K562 (cell line): ENCODE results near the gene EPHB1. TPM values are rescaled to one million over a fixed set of nuclear protein-coding genes. Genes with fewer than 3 reads are reported as not detected.

ENCODE experiments used
- ATAC-seq: fragments of 200-7000 bp; cut with Tn5 transposase; 3 replicates; pipeline ENCODE4 v1.9.1; 2020; ENCODE audit warnings: moderate library complexity
- BruUV-seq: library from RNA; stranded (reverse); fragments of 400-500 nt; replicated peaks from 2 replicates; lab custom pipeline; 2021; lab: Mats Ljungman, UMichigan
- CTCF ChIA-PET: fragments of 300-600 bp; formaldehyde crosslinking; extraction: SDS; loops from one replicate; lab custom pipeline; 2021; ENCODE audit warnings: low intra/inter-chr PET ratio; lab: Yijun Ruan, JAX
- POLR2A ChIA-PET: fragments of 300-600, 350-650 bp; sonication (Branson Sonifier 250); formaldehyde crosslinking; extraction: SDS; loops from one replicate; lab custom pipeline; 2021; ENCODE audit warnings: antibody characterized with exemption, inconsistent platforms; lab: Yijun Ruan, JAX
- DNase-seq, 4 experiments: peaks; one replicate each; pipeline versions ENCODE4 v3.0.0 to v3.0.0-alpha.2; 2011 to 2018; ENCODE audit warnings: low spot score in 3 of 4, mixed read lengths in 3 of 4; ENCODE audit errors: extremely low read depth in 1 of 4
- FAIRE-seq: peaks from 2 replicates; lab custom pipeline; 2011; peaks lifted over from hg19 to GRCh38; lab: Jason Lieb, UNC
- H2AFZ ChIP-seq: 2 replicates; pipeline ENCODE4 v1.6.0; 2011; ENCODE audit warnings: low read depth, low read length, control low read depth, inconsistent platforms
- H3K27ac ChIP-seq: fragments of 200-600 bp; 3 replicates; pipeline ENCODE4 v1.8.0; 2011; ENCODE audit warnings: low read depth, mild to moderate bottlenecking, control low read depth, inconsistent platforms, low read length, moderate library complexity, mixed read lengths; ENCODE audit errors: extremely low read depth
- H3K27me3 ChIP-seq, 2 experiments: fragments of 300-600 bp in 1 of 2; 2 replicates in 1 of 2; 3 replicates in 1 of 2; pipeline versions ENCODE4 v1.6.0 to v1.8.0; 2011; ENCODE audit warnings: inconsistent platforms in 2 of 2, low read length in 2 of 2, mild to moderate bottlenecking in 1 of 2, mixed read lengths in 1 of 2, moderate library complexity in 1 of 2; ENCODE audit not compliant: control insufficient read depth in 2 of 2, insufficient read depth in 2 of 2
- H3K36me3 ChIP-seq: fragments of 300-600 bp; 3 replicates; pipeline ENCODE4 v1.8.0; 2011; ENCODE audit warnings: mild to moderate bottlenecking, low read length, inconsistent platforms; ENCODE audit not compliant: control insufficient read depth, insufficient read depth
- H3K4me1 ChIP-seq, 2 experiments: fragments of 200-600 bp in 1 of 2; replicated peaks in 1 of 2; 2 replicates in 1 of 2; 3 replicates in 1 of 2; pipeline versions ENCODE4 v1.5.1 to v1.8.0; 2011; ENCODE audit warnings: inconsistent platforms in 2 of 2, low read length in 2 of 2, mild to moderate bottlenecking in 1 of 2, mixed read lengths in 1 of 2, moderate library complexity in 1 of 2; ENCODE audit not compliant: control insufficient read depth in 2 of 2, insufficient read depth in 2 of 2
- H3K4me2 ChIP-seq: 2 replicates; pipeline ENCODE4 v1.6.1; 2011; ENCODE audit warnings: low read length, control low read depth, inconsistent platforms, mixed read lengths; ENCODE audit not compliant: insufficient read depth
- H3K4me3 ChIP-seq: fragments of 200-600 bp; sonication (generic), shearing (Covaris generic); 2 replicates; pipeline ENCODE4 v1.5.1; 2016; ENCODE audit warnings: control low read depth, inconsistent platforms
- H3K79me2 ChIP-seq: fragments of 200-600 bp; 3 replicates; pipeline ENCODE4 v1.8.0; 2011; ENCODE audit warnings: low read length, inconsistent platforms; ENCODE audit not compliant: control insufficient read depth, insufficient read depth
- H3K9ac ChIP-seq, 2 experiments: 2 replicates each; pipeline versions ENCODE4 v1.6.0 to v1.6.1; 2011; ENCODE audit warnings: low read depth in 2 of 2, low read length in 2 of 2, control low read depth in 1 of 2, inconsistent platforms in 1 of 2, mild to moderate bottlenecking in 1 of 2, mixed read lengths in 1 of 2; ENCODE audit not compliant: insufficient read depth in 1 of 2
- H3K9me1 ChIP-seq: one replicate; pipeline ENCODE4 v1.6.0; 2011; ENCODE audit warnings: inconsistent platforms, mild to moderate bottlenecking, low read length, moderate library complexity; ENCODE audit not compliant: control insufficient read depth, insufficient read depth
- H3K9me3 ChIP-seq: replicated peaks from 2 replicates; pipeline ENCODE4 v1.5.1; 2011; ENCODE audit warnings: low read depth, low read length, inconsistent platforms; ENCODE audit not compliant: control insufficient read depth, insufficient read depth
- H4K20me1 ChIP-seq: replicated peaks from 2 replicates; pipeline ENCODE4 v1.6.1; 2011; ENCODE audit warnings: low read length, inconsistent platforms, mixed read lengths; ENCODE audit not compliant: control insufficient read depth, insufficient read depth
- CHD2 ChIP-seq: IDR thresholded peaks from 2 replicates; pipeline ENCODE4 v1.6.1; 2011; ENCODE audit warnings: low read depth, low read length
- DACH1 ChIP-seq: fragments of 450-650 bp; IDR thresholded peaks from 2 replicates; pipeline ENCODE4 v1.6.1; 2018; ENCODE audit not compliant: partially characterized antibody
- DNMT1 ChIP-seq: fragments of 450-650 bp; IDR thresholded peaks from 2 replicates; pipeline ENCODE4 v1.6.1; 2016; ENCODE audit warnings: antibody characterized with exemption, mild to moderate bottlenecking
- GABPA ChIP-seq: fragments of 200-800 bp; sonication (Bioruptor generic); conservative IDR thresholded peaks from 2 replicates; pipeline ENCODE4 v1.6.1; 2016; ENCODE audit warnings: low read depth, missing genetic modification characterization, missing compliant biosample characterization
- NFIX ChIP-seq: fragments of 250-450 bp; sonication (Bioruptor Pico); IDR thresholded peaks from 2 replicates; pipeline ENCODE4 v1.4.0; 2020; ENCODE audit warnings: low read depth, mild to moderate bottlenecking, moderate library complexity
- PTBP1 ChIP-seq: fragments of 200-400 bp; formaldehyde crosslinking; IDR thresholded peaks from 2 replicates; pipeline ENCODE4 v1.6.1; 2017; ENCODE audit warnings: low read depth, low read length
- PYGO2 ChIP-seq: fragments of 450-650 bp; IDR thresholded peaks from 2 replicates; pipeline ENCODE4 v1.6.1; 2016; ENCODE audit warnings: mild to moderate bottlenecking, missing genetic modification characterization, moderate library complexity, missing compliant biosample characterization
- RBBP5 ChIP-seq: fragments of 200-600 bp; sonication (generic); IDR thresholded peaks from 2 replicates; pipeline ENCODE4 v1.6.1; 2012; ENCODE audit warnings: borderline replicate concordance, mild to moderate bottlenecking, low read length, control low read depth, inconsistent platforms; ENCODE audit not compliant: insufficient read depth, poor library complexity, severe bottlenecking
- RNF2 ChIP-seq: sonication (generic); IDR thresholded peaks from 2 replicates; pipeline ENCODE4 v1.6.1; 2016
- SNRNP70 ChIP-seq: fragments of 200-400 bp; formaldehyde crosslinking; optimal IDR thresholded peaks from 2 replicates; pipeline ENCODE3; 2017; ENCODE audit warnings: low read depth, low read length
- ZNF197 ChIP-seq: fragments of 200-800 bp; sonication (Bioruptor generic); IDR thresholded peaks from 2 replicates; pipeline ENCODE4 v1.6.1; 2016; ENCODE audit warnings: low read depth, missing genetic modification characterization, missing compliant biosample characterization
- WGBS: fragments of 100-300 bp; shearing (Covaris generic); methylation state at CpG from one replicate; pipeline ENCODE4 v1.1.6; 2016; ENCODE audit warnings: low coverage, mixed read lengths; ENCODE audit not compliant: insufficient coverage; ENCODE audit errors: missing lambda C conversion rate; 5-methylcytosine and 5-hydroxymethylcytosine counted together
- in situ Hi-C: fragments of 300-500 bp; cut with MboI; formaldehyde crosslinking; loops from 4 replicates; pipeline ENCODE4 v1.15.0; 2018; ENCODE audit warnings: inconsistent platforms, mixed read lengths
- intact Hi-C: fragments of 100-400 bp; cut with micrococcal nuclease; formaldehyde crosslinking; loops from 2 replicates; pipeline ENCODE4 v1.14.2; 2022
- polyA plus RNA-seq, 8 experiments: library from polyadenylated mRNA; depleted of rRNA in 4 of 8; stranded (reverse) in 5 of 8; unstranded in 3 of 8; fragments of >200 nt; fragmentation: Nextera tagmentation in 2 of 8; fragmentation: Illumina TruSeq in 1 of 8; extraction: Ambion mirVana in 2 of 8; extraction: Trizol in 1 of 8; gene quantifications; 2 replicates each; pipeline versions ENCODE4 v1.2.1 to v1.2.3, GENCODE V29; 2011 to 2014; ENCODE audit warnings: inconsistent platforms in 1 of 8, missing spikeins in 1 of 8
- total RNA-seq, 7 experiments: library from RNA; depleted of rRNA in 6 of 7; stranded (reverse); fragments of >200 nt in 6 of 7; fragmentation: Illumina TruSeq in 2 of 7; extraction: Trizol in 2 of 7; gene quantifications; 2 replicates each; pipeline versions ENCODE4 v1.2.1 to v1.2.3, GENCODE V29; 2011 to 2021; ENCODE audit warnings: low replicate concordance in 1 of 7
- TF ChIP-seq, protein P1 (sequence below): fragments of 250-450 bp; sonication (Bioruptor Pico); IDR thresholded peaks from 2 replicates; pipeline ENCODE4 v1.5.0; 2021
- TF ChIP-seq, protein P2 (sequence below), 2 experiments: fragments of 450-650 bp in 1 of 2; sonication (generic) in 1 of 2; formaldehyde crosslinking in 1 of 2; IDR thresholded peaks; 2 replicates each; pipeline versions ENCODE4 v1.7.1 to v1.9.0; 2016 to 2022; ENCODE audit warnings: inconsistent platforms in 1 of 2, mild to moderate bottlenecking in 1 of 2, missing genetic modification reagents in 1 of 2

Gene EPHB1
- total and polyA plus RNA-seq, 9 of the 15 experiments (the other 6 are each of a cell fraction or from before 2014, with no cell fraction given), result 0.29 TPM; not detected in 8

DNA sequence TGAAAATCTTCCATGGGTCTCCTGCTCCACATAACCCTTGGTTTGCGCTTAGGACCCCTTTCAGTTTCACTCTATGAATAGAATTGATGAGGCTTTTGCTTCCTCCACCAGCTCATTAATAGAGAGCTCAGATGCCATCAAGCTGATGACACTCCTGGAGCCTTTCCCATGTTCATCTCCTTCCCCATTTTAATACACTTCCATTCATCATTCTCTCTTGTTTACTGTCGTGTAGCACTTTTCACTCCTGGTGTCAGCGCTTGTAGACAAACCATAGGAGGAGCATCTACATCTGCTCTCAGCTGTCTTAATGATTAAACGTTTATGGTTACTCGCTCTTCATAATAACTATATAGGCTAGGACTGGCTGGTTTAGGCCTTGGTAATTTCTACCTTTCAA lies 363.5 kb downstream of the EPHB1 start:
- intact Hi-C loops, result no loop called here
- no peak for TF ChIP-seq PTBP1
- no peak for TF ChIP-seq DNMT1
- no peak for TF ChIP-seq DACH1
- TF ChIP-seq RNF2, result no peak
- no peak for TF ChIP-seq PYGO2 (tag)
- TF ChIP-seq SNRNP70, result no peak
- no peak for TF ChIP-seq CHD2
- TF ChIP-seq NFIX, result no peak
- no peak for TF ChIP-seq GABPA (tag)
- TF ChIP-seq ZNF197, result no peak
- TF ChIP-seq, protein P1, sequence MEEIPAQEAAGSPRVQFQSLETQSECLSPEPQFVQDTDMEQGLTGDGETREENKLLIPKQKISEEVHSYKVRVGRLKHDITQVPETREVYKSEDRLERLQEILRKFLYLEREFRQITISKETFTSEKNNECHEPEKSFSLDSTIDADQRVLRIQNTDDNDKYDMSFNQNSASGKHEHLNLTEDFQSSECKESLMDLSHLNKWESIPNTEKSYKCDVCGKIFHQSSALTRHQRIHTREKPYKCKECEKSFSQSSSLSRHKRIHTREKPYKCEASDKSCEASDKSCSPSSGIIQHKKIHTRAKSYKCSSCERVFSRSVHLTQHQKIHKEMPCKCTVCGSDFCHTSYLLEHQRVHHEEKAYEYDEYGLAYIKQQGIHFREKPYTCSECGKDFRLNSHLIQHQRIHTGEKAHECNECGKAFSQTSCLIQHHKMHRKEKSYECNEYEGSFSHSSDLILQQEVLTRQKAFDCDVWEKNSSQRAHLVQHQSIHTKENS, result no peak
- TF ChIP-seq, protein P2, sequence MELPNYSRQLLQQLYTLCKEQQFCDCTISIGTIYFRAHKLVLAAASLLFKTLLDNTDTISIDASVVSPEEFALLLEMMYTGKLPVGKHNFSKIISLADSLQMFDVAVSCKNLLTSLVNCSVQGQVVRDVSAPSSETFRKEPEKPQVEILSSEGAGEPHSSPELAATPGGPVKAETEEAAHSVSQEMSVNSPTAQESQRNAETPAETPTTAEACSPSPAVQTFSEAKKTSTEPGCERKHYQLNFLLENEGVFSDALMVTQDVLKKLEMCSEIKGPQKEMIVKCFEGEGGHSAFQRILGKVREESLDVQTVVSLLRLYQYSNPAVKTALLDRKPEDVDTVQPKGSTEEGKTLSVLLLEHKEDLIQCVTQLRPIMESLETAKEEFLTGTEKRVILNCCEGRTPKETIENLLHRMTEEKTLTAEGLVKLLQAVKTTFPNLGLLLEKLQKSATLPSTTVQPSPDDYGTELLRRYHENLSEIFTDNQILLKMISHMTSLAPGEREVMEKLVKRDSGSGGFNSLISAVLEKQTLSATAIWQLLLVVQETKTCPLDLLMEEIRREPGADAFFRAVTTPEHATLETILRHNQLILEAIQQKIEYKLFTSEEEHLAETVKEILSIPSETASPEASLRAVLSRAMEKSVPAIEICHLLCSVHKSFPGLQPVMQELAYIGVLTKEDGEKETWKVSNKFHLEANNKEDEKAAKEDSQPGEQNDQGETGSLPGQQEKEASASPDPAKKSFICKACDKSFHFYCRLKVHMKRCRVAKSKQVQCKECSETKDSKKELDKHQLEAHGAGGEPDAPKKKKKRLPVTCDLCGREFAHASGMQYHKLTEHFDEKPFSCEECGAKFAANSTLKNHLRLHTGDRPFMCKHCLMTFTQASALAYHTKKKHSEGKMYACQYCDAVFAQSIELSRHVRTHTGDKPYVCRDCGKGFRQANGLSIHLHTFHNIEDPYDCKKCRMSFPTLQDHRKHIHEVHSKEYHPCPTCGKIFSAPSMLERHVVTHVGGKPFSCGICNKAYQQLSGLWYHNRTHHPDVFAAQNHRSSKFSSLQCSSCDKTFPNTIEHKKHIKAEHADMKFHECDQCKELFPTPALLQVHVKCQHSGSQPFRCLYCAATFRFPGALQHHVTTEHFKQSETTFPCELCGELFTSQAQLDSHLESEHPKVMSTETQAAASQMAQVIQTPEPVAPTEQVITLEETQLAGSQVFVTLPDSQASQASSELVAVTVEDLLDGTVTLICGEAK (IDR thresholded peaks at IDR 0.05), result no peak
- TF ChIP-seq, protein P2 (CRISPR knock-in tag; IDR thresholded peaks at IDR 0.05), result no peak
- TF ChIP-seq RBBP5, result no peak
- no TSS peak for BruUV-seq

More for the DNA sequence above, 363.5 kb downstream of the EPHB1 start:
- Histone ChIP-seq H3K27me3 (no peaks in the 10 kb centered on the region), H3K4me2 (no peak overlapping the region), H3K9me1 (no peaks in the 10 kb centered on the region), H3K9me3 (no peaks in the 10 kb centered on the region), H3K36me3 (no peaks in the 10 kb centered on the region), H3K4me1 (no peaks in the 10 kb centered on the region; a peak in 1 of 5 replicates), H3K79me2 (no peaks in the 10 kb centered on the region), H2AFZ (no peak overlapping the region), H3K4me3 (no peak overlapping the region), H3K9ac (no peak overlapping the region), H3K27ac (no peak overlapping the region), H4K20me1 (no peaks in the 10 kb centered on the region)
- in situ Hi-C loops, result no loop called here
- no peak for FAIRE-seq
- 3% methylated on average over 5 of the region's 5 CpGs for WGBS
- CTCF ChIA-PET, result no interaction called here
- no peak for ATAC-seq
- DNase-seq, result no peak
- POLR2A ChIA-PET, result no interaction called here
